GM12878 (cell line): Measurements from ENCODE around the gene POLA2. TPM values are rescaled to one million over a fixed set of nuclear protein-coding genes. Genes with fewer than 3 reads are reported as not detected.

Source experiments
- ATAC-seq: fragments of 200-7000 bp; cut with Tn5 transposase; 3 replicates; pipeline ENCODE4 v1.9.1; 2020; ENCODE audit warnings: mild to moderate bottlenecking, moderate library complexity
- BruUV-seq: library from RNA; stranded (reverse); fragments of 400-500 nt; replicated peaks from 2 replicates; lab custom pipeline; 2021; lab: Mats Ljungman, UMichigan
- CTCF ChIA-PET: fragments of 300-600 bp; sonication (Branson Sonifier 250); formaldehyde crosslinking; extraction: SDS; loops from one replicate; lab custom pipeline; 2021; ENCODE audit warnings: inconsistent platforms; lab: Yijun Ruan, JAX
- POLR2A ChIA-PET: fragments of 350-600 bp; formaldehyde crosslinking; extraction: SDS; loops from one replicate; lab custom pipeline; 2021; ENCODE audit warnings: inconsistent platforms; lab: Charles Lee
- RAD21 ChIA-PET: fragments of 300-600 bp; sonication (Branson Sonifier 250); formaldehyde crosslinking; loops from one replicate; lab custom pipeline; 2023; ENCODE audit warnings: antibody characterized with exemption; ENCODE audit not compliant: unreplicated experiment; lab: Charles Lee
- SMC1A ChIA-PET: fragments of 300-600 bp; sonication (Branson Sonifier 250); formaldehyde crosslinking; loops from one replicate; lab custom pipeline; 2023; ENCODE audit not compliant: unreplicated experiment, uncharacterized antibody; lab: Charles Lee
- DNase-seq: peaks from one replicate; pipeline ENCODE4 v3.0.0-alpha.2; 2011; ENCODE audit warnings: low read depth, low spot score
- FAIRE-seq: peaks from 3 replicates; lab custom pipeline; 2011; peaks lifted over from hg19 to GRCh38; lab: Jason Lieb, UNC
- H2AFZ ChIP-seq: 2 replicates; pipeline ENCODE4 v1.6.0; 2011; ENCODE audit warnings: low read depth, low read length, control low read depth; ENCODE audit not compliant: control insufficient read depth
- H3K27ac ChIP-seq: 2 replicates; pipeline ENCODE4 v1.5.1; 2011; ENCODE audit warnings: control low read depth; ENCODE audit not compliant: control insufficient read depth, insufficient read depth
- H3K27me3 ChIP-seq, 2 experiments: replicated peaks in 1 of 2; 2 replicates each; pipeline versions ENCODE4 v1.6.0 to v1.6.1; 2011; ENCODE audit warnings: low read length in 1 of 2; ENCODE audit not compliant: control insufficient read depth in 2 of 2, insufficient read depth in 2 of 2
- H3K36me3 ChIP-seq, 2 experiments: 2 replicates each; pipeline ENCODE4 v1.5.1; 2011; ENCODE audit warnings: low read length in 1 of 2; ENCODE audit not compliant: control insufficient read depth in 2 of 2, insufficient read depth in 2 of 2
- H3K4me1 ChIP-seq: 2 replicates; pipeline ENCODE4 v1.6.1; 2011; ENCODE audit warnings: mild to moderate bottlenecking, low read length, moderate library complexity, mixed read lengths; ENCODE audit not compliant: control insufficient read depth, insufficient read depth
- H3K4me2 ChIP-seq: 2 replicates; pipeline ENCODE4 v1.6.0; 2011; ENCODE audit warnings: control low read depth; ENCODE audit not compliant: control insufficient read depth, insufficient read depth
- H3K4me3 ChIP-seq: fragments of 200-600 bp; sonication (generic); 2 replicates; pipeline ENCODE4 v1.5.1; 2016
- H3K79me2 ChIP-seq: 2 replicates; pipeline ENCODE4 v1.6.0; 2011; ENCODE audit warnings: low read length; ENCODE audit not compliant: control insufficient read depth, insufficient read depth
- H3K9ac ChIP-seq: 2 replicates; pipeline ENCODE4 v1.8.0; 2011; ENCODE audit warnings: low read length, control low read depth, mixed read lengths; ENCODE audit not compliant: control insufficient read depth, insufficient read depth
- H3K9me3 ChIP-seq: replicated peaks from 3 replicates; pipeline ENCODE4 v1.5.1; 2011; ENCODE audit warnings: mild to moderate bottlenecking, low read length; ENCODE audit not compliant: control insufficient read depth, insufficient read depth
- H4K20me1 ChIP-seq: 2 replicates; pipeline ENCODE4 v1.6.0; 2011; ENCODE audit not compliant: control insufficient read depth, insufficient read depth
- EZH2 ChIP-seq: IDR thresholded peaks from 2 replicates; pipeline ENCODE4 v1.6.1; 2012; ENCODE audit warnings: low read depth, mild to moderate bottlenecking, control low read depth, inconsistent platforms, low read length, borderline replicate concordance; ENCODE audit not compliant: control insufficient read depth
- NBN ChIP-seq: fragments of 450-650 bp; IDR thresholded peaks from 2 replicates; pipeline ENCODE4 v1.6.1; 2016
- PML ChIP-seq: IDR thresholded peaks from 2 replicates; pipeline ENCODE4 v1.6.1; 2012; ENCODE audit warnings: low read length, inconsistent platforms
- RBBP5 ChIP-seq: fragments of 200-600 bp; sonication (generic); conservative IDR thresholded peaks from 2 replicates; pipeline ENCODE4 v1.6.1; 2016
- WGBS: methylation state at CpG from one replicate; pipeline ENCODE4 v1.1.6; 2016; ENCODE audit warnings: low lambda C conversion rate; ENCODE audit not compliant: insufficient replicate concordance, insufficient coverage; ENCODE audit errors: missing lambda C conversion rate; 5-methylcytosine and 5-hydroxymethylcytosine counted together
- in situ Hi-C: fragments of 300-500 bp; cut with MboI; formaldehyde crosslinking; loops from 9 replicates; pipeline ENCODE4 v1.14.3; 2018; ENCODE audit warnings: mixed read lengths
- intact Hi-C: fragments of 100-400 bp; cut with micrococcal nuclease; formaldehyde crosslinking; loops from one replicate; pipeline ENCODE4 v1.14.2; 2022; ENCODE audit not compliant: unreplicated experiment
- polyA plus RNA-seq, 11 experiments: library from polyadenylated mRNA; depleted of rRNA in 4 of 11; unstranded in 6 of 11; stranded (reverse) in 5 of 11; fragments of >200 nt; fragmentation: Nextera tagmentation in 4 of 11; fragmentation: Illumina TruSeq in 1 of 11; extraction: Ambion mirVana in 4 of 11; extraction: Trizol in 1 of 11; gene quantifications; 1 replicate in 1 of 11; 2 replicates in 10 of 11; pipeline versions ENCODE4 v1.2.1 to v1.2.3, GENCODE V29; 2011 to 2016; ENCODE audit warnings: inconsistent platforms in 2 of 11, missing spikeins in 2 of 11, low read depth in 1 of 11
- total RNA-seq, 4 experiments: library from RNA; depleted of rRNA in 3 of 4; stranded (reverse); fragments of >200 nt in 3 of 4; fragmentation: Illumina TruSeq in 1 of 4; extraction: Trizol in 1 of 4; gene quantifications; 2 replicates each; pipeline versions ENCODE4 v1.2.1 to v1.2.3, GENCODE V29; 2013 to 2021
- TF ChIP-seq, protein P1 (sequence below): IDR thresholded peaks from 2 replicates; pipeline ENCODE4 v1.6.1; 2012; ENCODE audit warnings: improper control_type of control experiment, low read depth, low read length; ENCODE audit not compliant: insufficient replicate concordance

POLA2 gene
- total and polyA plus RNA-seq, 10 of the 15 experiments (the other 5 are each of a cell fraction or from before 2014, with no cell fraction given), result 4.2 to 121 (median 56.2) TPM

- Histone ChIP-seq H4K20me1 (no peaks in the 10 kb centered on the region), H3K27me3 (no peaks in the 10 kb centered on the region), H3K79me2 (no peaks in the 10 kb centered on the region), H3K4me1 (0 out of 2 replicates have a peak, but pooled peaks cover 3% of the 10 kb centered on the region), H3K9me3 (no peaks in the 10 kb centered on the region), H3K4me3 (no peak overlapping the region), H2AFZ (no peak overlapping the region), H3K9ac (no peak overlapping the region), H3K36me3 (peaks cover 0 to 5% of the 10 kb centered on the region in 2 experiments; a peak in 2 of 4 replicates), H3K4me2 (no peak overlapping the region), H3K27ac (no peak overlapping the region)
- no peak for ATAC-seq
- ChIA-PET SMC1A (interaction anchor here (11.6 kb wide), 1 partner anchor 30 kb away, joined by 180 read pairs; no protein-coding TSS in a partner anchor), CTCF (interaction anchor here (2.4 kb wide), 1 partner anchor 32 kb away, joined by 7 read pairs; no protein-coding TSS in a partner anchor), RAD21 (no interaction called here), POLR2A (no interaction called here)
- FAIRE-seq, result no peak
- 81% methylated on average over 6 of the region's 6 CpGs for WGBS
- TF ChIP-seq PML, result peak; percentile 51; the same call in 1 of the 2 replicates
- TF ChIP-seq RBBP5, result no peak
- BruUV-seq, result no TSS peak
- in situ Hi-C loops, result no loop called here
- intact Hi-C loops, result no loop called here
- no peak for DNase-seq
These were observed 45.8 kb downstream of the POLA2 start for GRCh38 chr11:65307298-65308229.

DNA sequence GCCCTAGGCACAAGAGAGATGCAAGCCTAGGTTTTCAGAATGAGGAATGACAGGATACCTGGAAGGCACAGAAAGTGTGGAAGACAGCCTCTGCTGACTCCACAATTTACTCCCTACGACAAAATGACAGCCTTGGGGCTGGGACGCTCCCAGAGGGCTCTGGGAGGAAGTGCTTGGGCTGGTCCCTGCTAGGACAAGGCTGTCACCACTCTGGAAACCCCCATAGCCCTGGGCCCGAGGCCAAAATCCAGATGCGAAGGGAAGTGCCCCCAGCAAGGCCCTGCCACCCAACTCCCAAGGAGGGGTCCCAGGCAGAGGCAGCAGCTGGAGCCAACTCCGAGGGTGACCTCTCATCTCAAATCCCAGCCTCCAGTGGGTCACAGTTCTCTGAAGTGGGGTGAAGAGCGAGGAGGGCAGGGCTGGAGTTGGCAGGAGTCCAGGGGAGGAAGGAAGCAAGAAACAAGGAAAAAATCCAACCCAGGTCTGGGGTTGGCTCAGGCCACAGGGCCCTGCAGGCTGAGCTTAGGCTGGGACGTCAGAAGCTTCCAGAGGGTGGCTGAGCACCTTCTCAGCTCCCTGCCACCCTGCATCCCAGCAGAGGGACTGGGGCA, 46.6 kb downstream of the POLA2 start:
- no peak for FAIRE-seq
- no peak for DNase-seq
- Histone ChIP-seq H3K9me3 (no peaks in the 10 kb centered on the region), H3K4me2 (no peak overlapping the region), H3K36me3 (peaks cover 0 to 5% of the 10 kb centered on the region in 2 experiments; a peak in 2 of 4 replicates), H4K20me1 (no peaks in the 10 kb centered on the region), H3K9ac (no peak overlapping the region), H2AFZ (no peak overlapping the region), H3K27ac (no peak overlapping the region), H3K27me3 (no peaks in the 10 kb centered on the region), H3K4me3 (no peak overlapping the region), H3K79me2 (no peaks in the 10 kb centered on the region), H3K4me1 (0 out of 2 replicates have a peak, but pooled peaks cover 3% of the 10 kb centered on the region)
- peak; percentile 65 for ATAC-seq
- SMC1A ChIA-PET, result interaction anchor here (11.6 kb wide), 1 partner anchor 31 kb away, joined by 180 read pairs; no protein-coding TSS in a partner anchor
- 35% methylated on average over 6 of the region's 7 CpGs for WGBS
- intact Hi-C loops, result no loop called here
- in situ Hi-C loops, result no loop called here
- BruUV-seq, result no TSS peak
- POLR2A ChIA-PET, result interaction anchor here (0.5 to 1.0 kb wide), 2 partner anchors 18 to 24 kb away, joined by 3 read pairs; no protein-coding TSS in a partner anchor
- CTCF ChIA-PET, result interaction anchor here (0.8 to 1.2 kb wide), 2 partner anchors 22 to 33 kb away, joined by 3 read pairs; no protein-coding TSS in a partner anchor
- RAD21 ChIA-PET, result no interaction called here
- TF ChIP-seq NBN, result no peak
- TF ChIP-seq, protein P1, sequence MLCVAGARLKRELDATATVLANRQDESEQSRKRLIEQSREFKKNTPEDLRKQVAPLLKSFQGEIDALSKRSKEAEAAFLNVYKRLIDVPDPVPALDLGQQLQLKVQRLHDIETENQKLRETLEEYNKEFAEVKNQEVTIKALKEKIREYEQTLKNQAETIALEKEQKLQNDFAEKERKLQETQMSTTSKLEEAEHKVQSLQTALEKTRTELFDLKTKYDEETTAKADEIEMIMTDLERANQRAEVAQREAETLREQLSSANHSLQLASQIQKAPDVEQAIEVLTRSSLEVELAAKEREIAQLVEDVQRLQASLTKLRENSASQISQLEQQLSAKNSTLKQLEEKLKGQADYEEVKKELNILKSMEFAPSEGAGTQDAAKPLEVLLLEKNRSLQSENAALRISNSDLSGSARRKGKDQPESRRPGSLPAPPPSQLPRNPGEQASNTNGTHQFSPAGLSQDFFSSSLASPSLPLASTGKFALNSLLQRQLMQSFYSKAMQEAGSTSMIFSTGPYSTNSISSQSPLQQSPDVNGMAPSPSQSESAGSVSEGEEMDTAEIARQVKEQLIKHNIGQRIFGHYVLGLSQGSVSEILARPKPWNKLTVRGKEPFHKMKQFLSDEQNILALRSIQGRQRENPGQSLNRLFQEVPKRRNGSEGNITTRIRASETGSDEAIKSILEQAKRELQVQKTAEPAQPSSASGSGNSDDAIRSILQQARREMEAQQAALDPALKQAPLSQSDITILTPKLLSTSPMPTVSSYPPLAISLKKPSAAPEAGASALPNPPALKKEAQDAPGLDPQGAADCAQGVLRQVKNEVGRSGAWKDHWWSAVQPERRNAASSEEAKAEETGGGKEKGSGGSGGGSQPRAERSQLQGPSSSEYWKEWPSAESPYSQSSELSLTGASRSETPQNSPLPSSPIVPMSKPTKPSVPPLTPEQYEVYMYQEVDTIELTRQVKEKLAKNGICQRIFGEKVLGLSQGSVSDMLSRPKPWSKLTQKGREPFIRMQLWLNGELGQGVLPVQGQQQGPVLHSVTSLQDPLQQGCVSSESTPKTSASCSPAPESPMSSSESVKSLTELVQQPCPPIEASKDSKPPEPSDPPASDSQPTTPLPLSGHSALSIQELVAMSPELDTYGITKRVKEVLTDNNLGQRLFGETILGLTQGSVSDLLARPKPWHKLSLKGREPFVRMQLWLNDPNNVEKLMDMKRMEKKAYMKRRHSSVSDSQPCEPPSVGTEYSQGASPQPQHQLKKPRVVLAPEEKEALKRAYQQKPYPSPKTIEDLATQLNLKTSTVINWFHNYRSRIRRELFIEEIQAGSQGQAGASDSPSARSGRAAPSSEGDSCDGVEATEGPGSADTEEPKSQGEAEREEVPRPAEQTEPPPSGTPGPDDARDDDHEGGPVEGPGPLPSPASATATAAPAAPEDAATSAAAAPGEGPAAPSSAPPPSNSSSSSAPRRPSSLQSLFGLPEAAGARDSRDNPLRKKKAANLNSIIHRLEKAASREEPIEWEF, result no peak
- TF ChIP-seq EZH2, result no peak
